K562 (cell line): ENCODE results near the gene ABCA4. TPM values are rescaled to one million over a fixed set of nuclear protein-coding genes. Genes with fewer than 3 reads are reported as not detected.
A peak's percentile ranks its signal among the peaks of the same experiment; 100 is the strongest.

ENCODE experiments used
- KHSRP ChIP-seq: fragments of 450-650 bp; IDR thresholded peaks from 2 replicates; pipeline ENCODE4 v1.6.1; 2017
- PHB ChIP-seq: fragments of 250-450 bp; sonication (Bioruptor Pico); IDR thresholded peaks from 2 replicates; pipeline ENCODE4 v1.5.0; 2021
- RAD21 ChIP-seq, 2 experiments: fragments of 250-450 bp in 1 of 2; fragments of 450-650 bp in 1 of 2; sonication (Bioruptor Pico) in 1 of 2; formaldehyde crosslinking in 1 of 2; IDR thresholded peaks in 1 of 2; conservative IDR thresholded peaks in 1 of 2; 2 replicates each; pipeline versions ENCODE4 v1.4.0 to v1.8.0; 2020 to 2022; ENCODE audit warnings: mild to moderate bottlenecking in 2 of 2, moderate library complexity in 1 of 2
- RCOR1 ChIP-seq, 2 experiments: IDR thresholded peaks; 2 replicates each; pipeline ENCODE4 v1.6.1; 2012; ENCODE audit warnings: low read depth in 2 of 2, low read length in 2 of 2, borderline replicate concordance in 1 of 2, improper control_type of control experiment in 1 of 2
- SAFB ChIP-seq: fragments of 200-400 bp; formaldehyde crosslinking; IDR thresholded peaks from 2 replicates; pipeline ENCODE4 v1.6.1; 2017; ENCODE audit warnings: low read depth, low read length, borderline replicate concordance
- polyA plus RNA-seq, 8 experiments: library from polyadenylated mRNA; depleted of rRNA in 4 of 8; stranded (reverse) in 5 of 8; unstranded in 3 of 8; fragments of >200 nt; fragmentation: Nextera tagmentation in 2 of 8; fragmentation: Illumina TruSeq in 1 of 8; extraction: Ambion mirVana in 2 of 8; extraction: Trizol in 1 of 8; gene quantifications; 2 replicates each; pipeline versions ENCODE4 v1.2.1 to v1.2.3, GENCODE V29; 2011 to 2014; ENCODE audit warnings: inconsistent platforms in 1 of 8, missing spikeins in 1 of 8
- total RNA-seq, 7 experiments: library from RNA; depleted of rRNA in 6 of 7; stranded (reverse); fragments of >200 nt in 6 of 7; fragmentation: Illumina TruSeq in 2 of 7; extraction: Trizol in 2 of 7; gene quantifications; 2 replicates each; pipeline versions ENCODE4 v1.2.1 to v1.2.3, GENCODE V29; 2011 to 2021; ENCODE audit warnings: low replicate concordance in 1 of 7
- TF ChIP-seq, protein P1 (sequence below): sonication (generic); formaldehyde crosslinking; IDR thresholded peaks from 2 replicates; pipeline ENCODE4 v1.8.0; 2023; ENCODE audit warnings: missing genetic modification reagents, mild to moderate bottlenecking, borderline replicate concordance
- TF ChIP-seq, protein P2 (sequence below), 2 experiments: IDR thresholded peaks; 2 replicates each; pipeline ENCODE4 v1.6.1; 2012; ENCODE audit warnings: improper control_type of control experiment in 2 of 2, low read depth in 2 of 2, low read length in 2 of 2, borderline replicate concordance in 1 of 2
- TF ChIP-seq, protein P3 (sequence below): fragments of 250-450 bp; sonication (Bioruptor Pico); IDR thresholded peaks from 2 replicates; pipeline ENCODE4 v1.4.0; 2020
- TF ChIP-seq, protein P4 (sequence below): fragments of 250-450 bp; sonication (Bioruptor Pico); IDR thresholded peaks from 2 replicates; pipeline ENCODE4 v1.4.0; 2020; ENCODE audit warnings: mild to moderate bottlenecking, moderate library complexity, borderline replicate concordance

The ABCA4 gene
- total and polyA plus RNA-seq, 9 of the 15 experiments (the other 6 are each of a cell fraction or from before 2014, with no cell fraction given): 0.01 to 0.04 TPM; not detected in 7

DNA sequence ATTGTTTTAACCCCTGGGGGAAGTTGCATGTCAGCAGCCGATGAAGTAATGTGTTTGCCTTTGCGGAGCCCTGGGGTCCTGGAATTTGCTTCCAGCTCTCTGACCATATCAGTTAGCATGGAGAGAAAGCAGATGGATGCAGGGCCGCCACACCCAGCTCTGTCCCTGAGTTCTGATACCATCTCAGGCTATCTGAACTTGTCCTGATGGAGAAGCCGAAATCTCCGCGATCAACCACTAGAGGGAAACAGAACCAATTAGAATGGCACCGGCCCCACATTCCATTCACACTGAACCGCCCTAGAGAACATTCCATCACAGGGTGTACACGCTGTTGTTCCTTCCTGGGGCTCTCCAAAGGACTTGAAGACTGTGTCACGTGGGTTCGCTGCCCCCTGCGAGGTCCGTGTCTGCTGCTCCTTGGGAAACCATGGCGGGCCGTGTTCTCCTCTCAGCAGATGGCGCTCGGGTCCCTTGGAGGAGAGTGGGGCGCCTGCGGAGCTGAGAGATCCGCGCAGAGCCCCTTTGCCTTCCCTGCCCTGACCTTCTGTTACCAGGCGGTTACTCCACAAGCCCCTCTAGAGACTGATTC lies 75.4 kb downstream of the ABCA4 start (continued):
- peak in 1 of 2 experiments; percentile 56; a peak in 1 of 4 replicates for TF ChIP-seq RCOR1 (IDR thresholded peaks at IDR 0.05; ENCODE audit: borderline replicate concordance in 1 of 2, low read depth in 2 of 2, low read length in 2 of 2)
- TF ChIP-seq, protein P1, sequence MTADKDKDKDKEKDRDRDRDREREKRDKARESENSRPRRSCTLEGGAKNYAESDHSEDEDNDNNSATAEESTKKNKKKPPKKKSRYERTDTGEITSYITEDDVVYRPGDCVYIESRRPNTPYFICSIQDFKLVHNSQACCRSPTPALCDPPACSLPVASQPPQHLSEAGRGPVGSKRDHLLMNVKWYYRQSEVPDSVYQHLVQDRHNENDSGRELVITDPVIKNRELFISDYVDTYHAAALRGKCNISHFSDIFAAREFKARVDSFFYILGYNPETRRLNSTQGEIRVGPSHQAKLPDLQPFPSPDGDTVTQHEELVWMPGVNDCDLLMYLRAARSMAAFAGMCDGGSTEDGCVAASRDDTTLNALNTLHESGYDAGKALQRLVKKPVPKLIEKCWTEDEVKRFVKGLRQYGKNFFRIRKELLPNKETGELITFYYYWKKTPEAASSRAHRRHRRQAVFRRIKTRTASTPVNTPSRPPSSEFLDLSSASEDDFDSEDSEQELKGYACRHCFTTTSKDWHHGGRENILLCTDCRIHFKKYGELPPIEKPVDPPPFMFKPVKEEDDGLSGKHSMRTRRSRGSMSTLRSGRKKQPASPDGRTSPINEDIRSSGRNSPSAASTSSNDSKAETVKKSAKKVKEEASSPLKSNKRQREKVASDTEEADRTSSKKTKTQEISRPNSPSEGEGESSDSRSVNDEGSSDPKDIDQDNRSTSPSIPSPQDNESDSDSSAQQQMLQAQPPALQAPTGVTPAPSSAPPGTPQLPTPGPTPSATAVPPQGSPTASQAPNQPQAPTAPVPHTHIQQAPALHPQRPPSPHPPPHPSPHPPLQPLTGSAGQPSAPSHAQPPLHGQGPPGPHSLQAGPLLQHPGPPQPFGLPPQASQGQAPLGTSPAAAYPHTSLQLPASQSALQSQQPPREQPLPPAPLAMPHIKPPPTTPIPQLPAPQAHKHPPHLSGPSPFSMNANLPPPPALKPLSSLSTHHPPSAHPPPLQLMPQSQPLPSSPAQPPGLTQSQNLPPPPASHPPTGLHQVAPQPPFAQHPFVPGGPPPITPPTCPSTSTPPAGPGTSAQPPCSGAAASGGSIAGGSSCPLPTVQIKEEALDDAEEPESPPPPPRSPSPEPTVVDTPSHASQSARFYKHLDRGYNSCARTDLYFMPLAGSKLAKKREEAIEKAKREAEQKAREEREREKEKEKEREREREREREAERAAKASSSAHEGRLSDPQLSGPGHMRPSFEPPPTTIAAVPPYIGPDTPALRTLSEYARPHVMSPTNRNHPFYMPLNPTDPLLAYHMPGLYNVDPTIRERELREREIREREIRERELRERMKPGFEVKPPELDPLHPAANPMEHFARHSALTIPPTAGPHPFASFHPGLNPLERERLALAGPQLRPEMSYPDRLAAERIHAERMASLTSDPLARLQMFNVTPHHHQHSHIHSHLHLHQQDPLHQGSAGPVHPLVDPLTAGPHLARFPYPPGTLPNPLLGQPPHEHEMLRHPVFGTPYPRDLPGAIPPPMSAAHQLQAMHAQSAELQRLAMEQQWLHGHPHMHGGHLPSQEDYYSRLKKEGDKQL: no peak
- peak; percentile 72 to 76 for TF ChIP-seq RAD21 (CRISPR knock-in tag; conservative IDR thresholded peaks at IDR 0.05 in 1 of 2, IDR thresholded peaks at IDR 0.05 in 1 of 2)
- TF ChIP-seq, protein P2, sequence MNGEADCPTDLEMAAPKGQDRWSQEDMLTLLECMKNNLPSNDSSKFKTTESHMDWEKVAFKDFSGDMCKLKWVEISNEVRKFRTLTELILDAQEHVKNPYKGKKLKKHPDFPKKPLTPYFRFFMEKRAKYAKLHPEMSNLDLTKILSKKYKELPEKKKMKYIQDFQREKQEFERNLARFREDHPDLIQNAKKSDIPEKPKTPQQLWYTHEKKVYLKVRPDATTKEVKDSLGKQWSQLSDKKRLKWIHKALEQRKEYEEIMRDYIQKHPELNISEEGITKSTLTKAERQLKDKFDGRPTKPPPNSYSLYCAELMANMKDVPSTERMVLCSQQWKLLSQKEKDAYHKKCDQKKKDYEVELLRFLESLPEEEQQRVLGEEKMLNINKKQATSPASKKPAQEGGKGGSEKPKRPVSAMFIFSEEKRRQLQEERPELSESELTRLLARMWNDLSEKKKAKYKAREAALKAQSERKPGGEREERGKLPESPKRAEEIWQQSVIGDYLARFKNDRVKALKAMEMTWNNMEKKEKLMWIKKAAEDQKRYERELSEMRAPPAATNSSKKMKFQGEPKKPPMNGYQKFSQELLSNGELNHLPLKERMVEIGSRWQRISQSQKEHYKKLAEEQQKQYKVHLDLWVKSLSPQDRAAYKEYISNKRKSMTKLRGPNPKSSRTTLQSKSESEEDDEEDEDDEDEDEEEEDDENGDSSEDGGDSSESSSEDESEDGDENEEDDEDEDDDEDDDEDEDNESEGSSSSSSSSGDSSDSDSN (IDR thresholded peaks at IDR 0.05; ENCODE audit: borderline replicate concordance in 1 of 2, low read depth in 2 of 2, low read length in 2 of 2): no peak
- TF ChIP-seq, protein P3, sequence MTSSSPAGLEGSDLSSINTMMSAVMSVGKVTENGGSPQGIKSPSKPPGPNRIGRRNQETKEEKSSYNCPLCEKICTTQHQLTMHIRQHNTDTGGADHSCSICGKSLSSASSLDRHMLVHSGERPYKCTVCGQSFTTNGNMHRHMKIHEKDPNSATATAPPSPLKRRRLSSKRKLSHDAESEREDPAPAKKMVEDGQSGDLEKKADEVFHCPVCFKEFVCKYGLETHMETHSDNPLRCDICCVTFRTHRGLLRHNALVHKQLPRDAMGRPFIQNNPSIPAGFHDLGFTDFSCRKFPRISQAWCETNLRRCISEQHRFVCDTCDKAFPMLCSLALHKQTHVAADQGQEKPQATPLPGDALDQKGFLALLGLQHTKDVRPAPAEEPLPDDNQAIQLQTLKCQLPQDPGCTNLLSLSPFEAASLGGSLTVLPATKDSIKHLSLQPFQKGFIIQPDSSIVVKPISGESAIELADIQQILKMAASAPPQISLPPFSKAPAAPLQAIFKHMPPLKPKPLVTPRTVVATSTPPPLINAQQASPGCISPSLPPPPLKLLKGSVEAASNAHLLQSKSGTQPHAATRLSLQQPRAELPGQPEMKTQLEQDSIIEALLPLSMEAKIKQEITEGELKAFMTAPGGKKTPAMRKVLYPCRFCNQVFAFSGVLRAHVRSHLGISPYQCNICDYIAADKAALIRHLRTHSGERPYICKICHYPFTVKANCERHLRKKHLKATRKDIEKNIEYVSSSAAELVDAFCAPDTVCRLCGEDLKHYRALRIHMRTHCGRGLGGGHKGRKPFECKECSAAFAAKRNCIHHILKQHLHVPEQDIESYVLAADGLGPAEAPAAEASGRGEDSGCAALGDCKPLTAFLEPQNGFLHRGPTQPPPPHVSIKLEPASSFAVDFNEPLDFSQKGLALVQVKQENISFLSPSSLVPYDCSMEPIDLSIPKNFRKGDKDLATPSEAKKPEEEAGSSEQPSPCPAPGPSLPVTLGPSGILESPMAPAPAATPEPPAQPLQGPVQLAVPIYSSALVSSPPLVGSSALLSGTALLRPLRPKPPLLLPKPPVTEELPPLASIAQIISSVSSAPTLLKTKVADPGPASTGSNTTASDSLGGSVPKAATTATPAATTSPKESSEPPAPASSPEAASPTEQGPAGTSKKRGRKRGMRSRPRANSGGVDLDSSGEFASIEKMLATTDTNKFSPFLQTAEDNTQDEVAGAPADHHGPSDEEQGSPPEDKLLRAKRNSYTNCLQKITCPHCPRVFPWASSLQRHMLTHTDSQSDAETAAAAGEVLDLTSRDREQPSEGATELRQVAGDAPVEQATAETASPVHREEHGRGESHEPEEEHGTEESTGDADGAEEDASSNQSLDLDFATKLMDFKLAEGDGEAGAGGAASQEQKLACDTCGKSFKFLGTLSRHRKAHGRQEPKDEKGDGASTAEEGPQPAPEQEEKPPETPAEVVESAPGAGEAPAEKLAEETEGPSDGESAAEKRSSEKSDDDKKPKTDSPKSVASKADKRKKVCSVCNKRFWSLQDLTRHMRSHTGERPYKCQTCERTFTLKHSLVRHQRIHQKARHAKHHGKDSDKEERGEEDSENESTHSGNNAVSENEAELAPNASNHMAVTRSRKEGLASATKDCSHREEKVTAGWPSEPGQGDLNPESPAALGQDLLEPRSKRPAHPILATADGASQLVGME: no peak
- TF ChIP-seq KHSRP: no peak
- no peak for TF ChIP-seq SAFB
- no peak for TF ChIP-seq PHB (CRISPR knock-in tag)
- TF ChIP-seq, protein P4, sequence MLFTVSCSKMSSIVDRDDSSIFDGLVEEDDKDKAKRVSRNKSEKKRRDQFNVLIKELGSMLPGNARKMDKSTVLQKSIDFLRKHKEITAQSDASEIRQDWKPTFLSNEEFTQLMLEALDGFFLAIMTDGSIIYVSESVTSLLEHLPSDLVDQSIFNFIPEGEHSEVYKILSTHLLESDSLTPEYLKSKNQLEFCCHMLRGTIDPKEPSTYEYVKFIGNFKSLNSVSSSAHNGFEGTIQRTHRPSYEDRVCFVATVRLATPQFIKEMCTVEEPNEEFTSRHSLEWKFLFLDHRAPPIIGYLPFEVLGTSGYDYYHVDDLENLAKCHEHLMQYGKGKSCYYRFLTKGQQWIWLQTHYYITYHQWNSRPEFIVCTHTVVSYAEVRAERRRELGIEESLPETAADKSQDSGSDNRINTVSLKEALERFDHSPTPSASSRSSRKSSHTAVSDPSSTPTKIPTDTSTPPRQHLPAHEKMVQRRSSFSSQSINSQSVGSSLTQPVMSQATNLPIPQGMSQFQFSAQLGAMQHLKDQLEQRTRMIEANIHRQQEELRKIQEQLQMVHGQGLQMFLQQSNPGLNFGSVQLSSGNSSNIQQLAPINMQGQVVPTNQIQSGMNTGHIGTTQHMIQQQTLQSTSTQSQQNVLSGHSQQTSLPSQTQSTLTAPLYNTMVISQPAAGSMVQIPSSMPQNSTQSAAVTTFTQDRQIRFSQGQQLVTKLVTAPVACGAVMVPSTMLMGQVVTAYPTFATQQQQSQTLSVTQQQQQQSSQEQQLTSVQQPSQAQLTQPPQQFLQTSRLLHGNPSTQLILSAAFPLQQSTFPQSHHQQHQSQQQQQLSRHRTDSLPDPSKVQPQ (CRISPR knock-in tag): no peak
